Hepatocyte (in vitro differentiated cells): Measurements from ENCODE around the gene MACROH2A2.

Experiments
- CTCF ChIP-seq: fragments of 200-600 bp; sonication (generic); IDR thresholded peaks from 2 replicates; pipeline ENCODE4 v1.5.1; 2016; ENCODE audit warnings: antibody characterized with exemption, mild to moderate bottlenecking; ENCODE audit not compliant: poor library complexity
- EZH2 ChIP-seq: fragments of 200-600 bp; sonication (generic); IDR thresholded peaks from 2 replicates; pipeline ENCODE4 v1.6.1; 2016; ENCODE audit warnings: antibody characterized with exemption, mild to moderate bottlenecking, borderline replicate concordance
- EZH2phosphoT487 ChIP-seq: fragments of 200-600 bp; sonication (generic); IDR thresholded peaks from one replicate; pipeline ENCODE4 v1.6.1; 2018; ENCODE audit warnings: antibody characterized with exemption, mild to moderate bottlenecking, low read depth, moderate library complexity; ENCODE audit not compliant: unreplicated experiment, severe bottlenecking

GRCh38 chr10:70087616-70088307 lies 35.1 kb downstream of the MACROH2A2 start:
- TF ChIP-seq EZH2, result no peak
- no peak for TF ChIP-seq CTCF
- no peak for TF ChIP-seq EZH2phosphoT487
